Endodermal cell (in vitro differentiated cells): Measurements from ENCODE around the gene SLC45A2. TPM values are rescaled to one million over a fixed set of nuclear protein-coding genes. Genes with fewer than 3 reads are reported as not detected.

ENCODE experiments used
- DNase-seq: peaks from one replicate; pipeline ENCODE4 v3.0.0-alpha.2; 2017
- H3K27ac ChIP-seq: 2 replicates; pipeline ENCODE4 v1.5.1; 2013; ENCODE audit warnings: mild to moderate bottlenecking, low read depth, low read length, moderate library complexity
- H3K27me3 ChIP-seq: 2 replicates; pipeline ENCODE4 v1.6.1; 2013; ENCODE audit warnings: mild to moderate bottlenecking, low read length, moderate library complexity; ENCODE audit not compliant: insufficient read depth, control insufficient read depth, poor library complexity, severe bottlenecking
- H3K36me3 ChIP-seq: 2 replicates; pipeline ENCODE4 v1.7.0; 2013; ENCODE audit warnings: mild to moderate bottlenecking, low read length, moderate library complexity; ENCODE audit not compliant: control insufficient read depth, insufficient read depth
- H3K4me1 ChIP-seq: one replicate; pipeline ENCODE4 v1.7.0; 2013; ENCODE audit warnings: low read length; ENCODE audit not compliant: control insufficient read depth, insufficient read depth
- H3K4me3 ChIP-seq: 2 replicates; pipeline ENCODE4 v1.5.1; 2013; ENCODE audit warnings: mild to moderate bottlenecking, low read length, moderate library complexity
- H3K9ac ChIP-seq: 2 replicates; pipeline ENCODE4 v1.6.1; 2013; ENCODE audit warnings: mild to moderate bottlenecking, low read length, moderate library complexity; ENCODE audit not compliant: poor library complexity, severe bottlenecking; ENCODE audit errors: extremely low read depth
- H3K9me3 ChIP-seq: 2 replicates; pipeline ENCODE4 v1.6.1; 2013; ENCODE audit warnings: mild to moderate bottlenecking, low read length, moderate library complexity; ENCODE audit not compliant: control insufficient read depth
- H3K27ac Mint-ChIP-seq: 2 replicates; pipeline ENCODE4 v1.8.0; 2020; ENCODE audit warnings: mixed read lengths
- H3K27me3 Mint-ChIP-seq: 2 replicates; pipeline ENCODE4 v1.8.0; 2021; ENCODE audit warnings: mild to moderate bottlenecking, mixed read lengths; ENCODE audit not compliant: insufficient read depth
- H3K36me3 Mint-ChIP-seq: 2 replicates; pipeline ENCODE4 v1.8.0; 2020; ENCODE audit warnings: low read depth, mixed read lengths
- H3K4me1 Mint-ChIP-seq: 2 replicates; pipeline ENCODE4 v1.8.0; 2020; ENCODE audit warnings: mixed read lengths
- H3K4me3 Mint-ChIP-seq: 2 replicates; pipeline ENCODE4 v1.8.0; 2020; ENCODE audit warnings: mild to moderate bottlenecking, moderate library complexity, mixed read lengths
- H3K9me3 Mint-ChIP-seq: 2 replicates; pipeline ENCODE4 v1.8.0; 2020; ENCODE audit warnings: mild to moderate bottlenecking, mixed read lengths
- WGBS, 2 experiments: methylation state at CpG; one replicate each; pipeline versions ENCODE4 v1.1.5 to v1.1.7; 2013; ENCODE audit warnings: missing lambda C conversion rate in 2 of 2, mixed read lengths in 1 of 2; ENCODE audit not compliant: insufficient coverage in 1 of 2, insufficient read length in 1 of 2; 5-methylcytosine and 5-hydroxymethylcytosine counted together
- total RNA-seq, 2 donors: library from RNA; stranded (reverse); fragmentation: NEBNext Ultra II Directional in 1 of 2; extraction: Animal tissue kit (Norgen Biotek cat#: 25700) in 1 of 2; gene quantifications; 2 replicates in 1 of 2; 3 replicates in 1 of 2; pipeline ENCODE4 v1.2.1, GENCODE V29; 2021
- TF ChIP-seq, protein P1 (sequence below): fragments of 200-600 bp; sonication (generic); conservative IDR thresholded peaks from 2 replicates; pipeline ENCODE4 v1.5.0; 2021; ENCODE audit warnings: antibody characterized with exemption, mild to moderate bottlenecking

SLC45A2 gene
- total RNA-seq, 2 donors from 2014 or later = 0.20 TPM; not detected in 1

- H3K27me3 ChIP-seq = no peaks in the 10 kb centered on the region
- Mint-ChIP-seq H3K4me1 (peaks cover 24% of the 10 kb centered on the region), H3K4me3 (peak overlapping the region; percentile 81), H3K27ac (peak overlapping the region; percentile 87), H3K27me3 (no peaks in the 10 kb centered on the region), H3K9me3 (no peaks in the 10 kb centered on the region), H3K36me3 (peaks cover 30% of the 10 kb centered on the region)
- peak overlapping the region; percentile 45 for H3K9ac ChIP-seq
- peaks cover 6% of the 10 kb centered on the region for H3K4me1 ChIP-seq
- peak; percentile 53 for DNase-seq
- no peaks in the 10 kb centered on the region for H3K9me3 ChIP-seq
- peak overlapping the region; percentile 82 for H3K4me3 ChIP-seq
- TF ChIP-seq, protein P1, sequence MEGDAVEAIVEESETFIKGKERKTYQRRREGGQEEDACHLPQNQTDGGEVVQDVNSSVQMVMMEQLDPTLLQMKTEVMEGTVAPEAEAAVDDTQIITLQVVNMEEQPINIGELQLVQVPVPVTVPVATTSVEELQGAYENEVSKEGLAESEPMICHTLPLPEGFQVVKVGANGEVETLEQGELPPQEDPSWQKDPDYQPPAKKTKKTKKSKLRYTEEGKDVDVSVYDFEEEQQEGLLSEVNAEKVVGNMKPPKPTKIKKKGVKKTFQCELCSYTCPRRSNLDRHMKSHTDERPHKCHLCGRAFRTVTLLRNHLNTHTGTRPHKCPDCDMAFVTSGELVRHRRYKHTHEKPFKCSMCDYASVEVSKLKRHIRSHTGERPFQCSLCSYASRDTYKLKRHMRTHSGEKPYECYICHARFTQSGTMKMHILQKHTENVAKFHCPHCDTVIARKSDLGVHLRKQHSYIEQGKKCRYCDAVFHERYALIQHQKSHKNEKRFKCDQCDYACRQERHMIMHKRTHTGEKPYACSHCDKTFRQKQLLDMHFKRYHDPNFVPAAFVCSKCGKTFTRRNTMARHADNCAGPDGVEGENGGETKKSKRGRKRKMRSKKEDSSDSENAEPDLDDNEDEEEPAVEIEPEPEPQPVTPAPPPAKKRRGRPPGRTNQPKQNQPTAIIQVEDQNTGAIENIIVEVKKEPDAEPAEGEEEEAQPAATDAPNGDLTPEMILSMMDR = no peak
- 32 to 35% methylated on average over 11 of the region's 11 CpGs for WGBS, 2 experiments
- peaks cover 14% of the 10 kb centered on the region for H3K36me3 ChIP-seq
- H3K27ac ChIP-seq = peak overlapping the region; percentile 87
These were observed 22.7 kb upstream of the SLC45A2 start for GRCh38 chr5:34007201-34007620.

DNA sequence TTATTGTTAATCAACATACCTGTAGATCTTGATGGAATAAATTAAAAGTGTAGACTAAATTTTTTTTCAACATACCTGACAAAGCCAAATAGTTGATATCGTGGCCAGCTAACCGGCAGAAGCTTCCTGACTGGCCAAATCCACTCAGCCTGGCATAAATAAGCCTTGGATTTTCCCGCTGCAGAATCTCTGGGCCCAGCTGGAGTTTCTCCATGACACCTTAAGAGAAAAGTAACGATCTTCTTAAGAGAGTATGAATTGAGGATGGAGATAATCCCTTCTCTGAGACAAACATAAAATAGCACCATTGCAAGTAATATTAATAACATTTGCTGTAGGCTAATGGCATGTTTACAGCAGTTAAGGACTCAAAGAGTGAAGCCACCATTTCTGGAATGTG lies 21.2 kb upstream of the SLC45A2 start:
- H3K36me3 ChIP-seq = peaks cover 15% of the 10 kb centered on the region
- no peak for DNase-seq
- 92% methylated on average over 4 of the region's 4 CpGs; no CpG with 5 or more reads in 1 of the 2 experiments for WGBS, 2 experiments
- H3K9me3 ChIP-seq = no peaks in the 10 kb centered on the region
- H3K27me3 ChIP-seq = no peaks in the 10 kb centered on the region
- Mint-ChIP-seq H3K27me3 (no peaks in the 10 kb centered on the region), H3K9me3 (no peaks in the 10 kb centered on the region), H3K4me3 (no peak overlapping the region), H3K36me3 (peaks cover 35% of the 10 kb centered on the region), H3K27ac (no peak overlapping the region), H3K4me1 (peaks cover 35% of the 10 kb centered on the region)
- H3K9ac ChIP-seq = no peak overlapping the region
- H3K4me1 ChIP-seq = peaks cover 6% of the 10 kb centered on the region
- H3K27ac ChIP-seq = no peak overlapping the region
- TF ChIP-seq, protein P1 = no peak
- H3K4me3 ChIP-seq = no peak overlapping the region

DNA sequence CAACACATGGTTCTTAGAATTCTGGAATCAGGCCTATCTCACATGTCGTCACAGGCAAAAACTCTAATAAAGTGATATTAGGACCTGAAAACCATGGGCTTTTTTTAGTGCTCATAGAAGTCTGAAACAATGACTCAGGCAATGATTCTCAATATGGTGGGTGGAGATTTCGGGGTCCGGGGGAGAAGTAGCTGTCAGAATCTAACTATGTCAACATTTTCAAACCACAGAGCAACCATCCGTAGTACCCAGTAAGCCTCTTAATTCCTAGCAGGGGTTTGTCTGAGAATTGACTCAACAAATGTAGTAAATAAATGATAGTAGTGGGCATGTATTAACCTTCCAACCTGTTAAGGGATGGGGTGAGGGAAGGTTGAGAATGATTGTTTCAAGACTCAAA lies 20.7 kb upstream of the SLC45A2 start:
- Histone ChIP-seq H3K4me1 (peaks cover 6% of the 10 kb centered on the region), H3K9me3 (no peaks in the 10 kb centered on the region), H3K27me3 (no peaks in the 10 kb centered on the region), H3K27ac (no peak overlapping the region), H3K4me3 (no peak overlapping the region), H3K36me3 (peaks cover 15% of the 10 kb centered on the region), H3K9ac (no peak overlapping the region)
- no peaks in the 10 kb centered on the region for H3K9me3 Mint-ChIP-seq
- TF ChIP-seq, protein P1 = no peak
- 93 to 98% methylated on average over 3 to 4 of the region's 4 CpGs for WGBS, 2 experiments
- H3K27ac Mint-ChIP-seq = no peak overlapping the region
- DNase-seq = no peak
- no peaks in the 10 kb centered on the region for H3K27me3 Mint-ChIP-seq
- H3K4me3 Mint-ChIP-seq = no peak overlapping the region
- peaks cover 35% of the 10 kb centered on the region for H3K4me1 Mint-ChIP-seq
- peaks cover 35% of the 10 kb centered on the region for H3K36me3 Mint-ChIP-seq
